ENCODE results near the gene BACH1.

The BACH1 gene

DNA sequence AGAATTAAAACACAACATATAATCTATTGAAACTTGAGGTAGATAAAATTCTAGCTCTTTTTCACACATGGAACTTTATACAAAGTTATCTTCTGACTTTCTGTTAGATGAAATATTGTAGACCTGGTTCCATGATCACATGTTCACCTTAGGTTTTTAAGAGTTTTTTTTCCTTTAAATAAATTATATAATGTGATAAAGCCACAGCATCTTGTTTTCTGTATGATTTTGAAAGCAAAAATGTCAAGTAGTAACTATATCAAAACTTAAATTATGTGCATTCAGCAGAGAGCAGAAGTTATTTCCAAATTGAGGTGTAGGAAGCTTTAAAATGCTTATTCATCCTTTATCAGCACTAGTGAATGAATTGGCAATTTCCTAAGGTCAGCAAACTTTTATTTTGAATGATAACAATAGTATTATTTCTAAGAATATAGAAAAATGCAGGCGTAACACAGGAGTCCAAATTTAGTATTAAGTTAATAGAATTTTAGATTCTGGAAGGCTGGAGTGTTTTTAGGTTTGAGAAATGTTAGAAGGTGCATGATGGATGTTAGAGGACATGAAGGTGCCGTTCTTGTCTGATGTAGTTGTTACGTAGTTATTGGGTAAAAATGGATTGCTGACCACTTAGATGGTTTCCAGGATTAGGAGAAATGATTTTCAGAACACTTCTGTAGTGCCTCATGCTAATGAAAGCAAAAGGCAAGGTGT lies 17.5 kb downstream of the BACH1 start:
- DNase-seq, result no peak

DNA sequence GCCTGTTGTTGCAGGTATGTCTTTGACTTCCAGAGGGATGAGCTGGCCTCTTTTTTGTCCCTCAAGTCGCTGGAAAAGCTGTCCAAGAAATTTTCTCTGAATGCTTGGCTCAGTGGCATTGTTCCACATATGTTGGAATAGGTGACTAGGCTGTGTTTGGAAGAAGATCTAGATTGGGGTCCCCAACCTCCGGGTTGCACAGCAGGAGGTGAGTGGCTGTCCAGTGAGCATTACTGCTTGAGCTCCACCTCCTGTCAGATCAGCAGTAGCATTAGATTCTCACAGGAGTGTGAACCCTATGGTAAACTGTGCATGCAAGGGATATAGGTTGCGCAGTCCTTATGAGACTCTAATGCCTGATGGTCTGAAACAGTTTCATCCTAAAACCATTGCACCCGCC lies 18.1 kb downstream of the BACH1 start:
- DNase-seq, result no peak

DNA sequence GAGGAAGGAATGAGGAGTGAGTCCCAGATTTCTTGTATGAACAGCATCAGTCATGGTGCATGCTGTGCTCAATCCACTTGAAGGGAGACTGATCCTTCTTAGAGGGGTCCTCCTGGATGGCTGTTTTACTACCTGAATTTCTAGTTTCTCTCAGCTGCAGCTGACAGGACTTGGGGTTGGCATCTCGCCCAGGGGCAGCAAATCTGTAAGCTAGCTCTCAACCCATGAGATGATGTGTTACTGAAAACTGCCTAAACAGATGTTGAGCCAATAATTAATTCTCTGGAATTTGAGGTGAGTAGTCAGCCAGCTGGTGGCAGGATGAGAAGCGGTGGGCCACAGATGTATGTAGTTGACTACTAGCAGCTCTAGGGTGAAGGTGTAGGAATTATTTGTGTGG lies 19.6 kb downstream of the BACH1 start:
- DNase-seq, result peak; percentile 21

DNA sequence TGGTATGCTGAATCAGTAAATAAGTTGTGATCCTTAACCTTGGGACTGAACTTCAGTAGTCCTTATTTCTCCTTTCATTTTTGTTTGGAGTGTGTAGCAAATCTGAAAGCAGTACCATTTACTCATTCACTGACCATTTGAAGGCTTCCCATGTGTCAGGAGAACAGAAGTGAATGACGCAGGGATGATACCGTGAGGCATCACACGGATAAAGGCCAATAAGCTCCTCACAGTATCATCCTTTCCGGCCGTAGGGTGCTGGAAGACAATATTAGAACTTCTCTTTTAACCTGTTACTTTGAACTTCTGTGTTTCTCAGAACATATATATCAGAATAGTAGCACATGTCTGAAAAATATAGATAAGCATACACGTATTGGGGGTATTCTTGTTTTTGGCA lies 21.3 kb downstream of the BACH1 start:
- DNase-seq, result no peak

DNA sequence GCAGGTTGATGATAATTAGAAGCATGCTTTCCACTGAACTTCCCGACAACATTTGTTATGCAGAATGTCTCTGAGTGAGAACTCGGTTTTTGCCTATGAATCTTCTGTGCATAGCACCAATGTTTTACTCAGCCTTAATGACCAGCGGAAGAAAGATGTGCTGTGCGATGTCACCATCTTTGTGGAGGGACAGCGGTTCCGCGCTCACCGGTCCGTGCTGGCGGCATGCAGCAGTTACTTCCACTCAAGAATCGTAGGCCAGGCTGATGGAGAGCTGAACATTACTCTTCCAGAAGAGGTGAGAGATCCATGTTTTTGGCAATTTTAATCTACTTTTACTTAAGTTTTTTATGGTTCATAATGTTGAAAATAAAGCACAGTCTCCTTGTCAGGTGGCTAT lies 22.5 kb downstream of the BACH1 start:
- no peak for DNase-seq

DNA sequence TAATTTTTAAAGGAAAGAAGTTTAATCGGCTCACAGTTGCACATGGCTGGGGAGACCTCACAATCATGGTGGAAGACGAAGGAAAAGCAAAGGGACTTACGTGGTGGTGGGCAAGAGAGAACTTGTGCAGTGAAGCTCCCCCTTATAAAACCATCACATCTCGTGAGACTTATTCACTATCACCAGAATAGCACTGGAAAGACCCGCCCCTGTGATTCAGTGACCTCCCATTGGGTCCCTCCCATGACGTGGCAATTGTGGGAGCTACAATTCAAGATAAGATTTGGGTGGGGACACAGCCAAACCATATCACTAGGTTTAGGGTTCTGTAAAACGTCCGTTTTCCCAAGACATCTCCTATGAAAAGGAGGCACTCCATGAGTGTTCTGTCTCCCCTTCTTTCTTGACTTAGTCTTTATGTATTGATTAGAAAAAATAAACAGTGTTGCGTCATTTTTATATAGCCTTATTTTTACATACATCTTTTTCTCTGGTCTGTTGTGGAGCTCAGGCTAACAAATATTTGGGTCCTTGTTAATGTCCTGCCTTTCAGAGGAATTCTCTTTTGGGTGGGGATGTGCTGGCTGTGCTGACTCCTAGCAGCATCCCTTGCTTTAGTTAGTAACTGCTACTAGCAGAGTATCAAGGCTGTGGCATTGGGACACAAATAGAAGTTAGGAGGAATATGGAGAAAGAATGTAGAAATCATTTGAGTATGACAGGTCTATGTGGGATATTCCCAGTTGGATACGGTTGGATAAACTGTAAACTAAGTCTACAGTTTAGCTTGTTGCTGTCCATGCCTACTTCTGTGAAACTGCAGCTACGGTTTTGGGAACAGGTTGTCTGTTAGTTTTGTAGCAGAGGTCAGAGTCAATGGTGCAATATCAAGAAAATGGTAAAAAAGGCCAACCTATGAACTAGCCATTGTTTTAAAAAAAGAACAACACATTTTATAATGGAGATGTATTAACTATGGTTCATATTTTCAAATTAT lies 23.5 kb downstream of the BACH1 start:
- DNase-seq, result no peak

DNA sequence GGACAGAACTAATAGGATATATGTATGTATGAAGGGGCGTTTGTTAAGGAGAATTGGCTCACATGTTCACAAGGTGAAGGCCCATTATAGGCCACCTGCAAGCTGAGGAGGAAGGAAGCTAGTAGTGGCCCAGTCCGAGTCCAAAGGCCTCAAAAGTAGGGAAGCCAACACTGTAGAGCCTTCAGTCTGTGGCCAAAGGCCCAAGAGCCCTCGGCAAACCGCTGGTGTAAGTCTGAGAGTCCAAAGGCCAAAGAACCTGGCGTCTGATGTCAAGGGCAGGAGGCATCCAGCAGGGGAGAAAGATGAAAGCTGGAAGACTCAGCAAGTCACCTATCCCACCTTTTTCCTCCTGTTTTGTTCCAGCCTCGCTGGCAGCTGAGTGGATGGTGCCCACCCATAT lies 24.5 kb downstream of the BACH1 start:
- DNase-seq, result no peak

DNA sequence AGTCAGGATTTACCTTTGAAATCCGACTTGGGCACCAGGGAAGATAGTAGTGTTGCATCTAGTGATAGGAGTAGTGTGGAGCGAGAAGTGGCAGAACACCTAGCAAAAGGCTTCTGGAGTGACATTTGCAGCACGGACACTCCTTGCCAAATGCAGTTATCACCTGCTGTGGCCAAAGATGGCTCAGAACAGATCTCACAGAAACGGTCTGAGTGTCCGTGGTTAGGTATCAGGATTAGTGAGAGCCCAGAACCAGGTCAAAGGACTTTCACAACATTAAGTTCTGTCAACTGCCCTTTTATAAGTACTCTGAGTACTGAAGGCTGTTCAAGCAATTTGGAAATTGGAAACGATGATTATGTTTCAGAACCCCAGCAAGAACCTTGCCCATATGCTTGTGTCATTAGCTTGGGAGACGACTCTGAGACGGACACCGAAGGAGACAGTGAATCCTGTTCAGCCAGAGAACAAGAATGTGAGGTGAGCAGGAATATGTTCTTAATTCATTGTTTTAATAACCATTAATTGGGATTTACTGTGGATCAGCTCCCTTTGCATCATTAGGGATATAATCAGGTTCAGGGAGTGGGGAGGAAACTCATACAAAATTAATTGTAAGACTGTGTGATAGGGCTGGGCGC lies 28.3 kb downstream of the BACH1 start:
- no peak for DNase-seq

DNA sequence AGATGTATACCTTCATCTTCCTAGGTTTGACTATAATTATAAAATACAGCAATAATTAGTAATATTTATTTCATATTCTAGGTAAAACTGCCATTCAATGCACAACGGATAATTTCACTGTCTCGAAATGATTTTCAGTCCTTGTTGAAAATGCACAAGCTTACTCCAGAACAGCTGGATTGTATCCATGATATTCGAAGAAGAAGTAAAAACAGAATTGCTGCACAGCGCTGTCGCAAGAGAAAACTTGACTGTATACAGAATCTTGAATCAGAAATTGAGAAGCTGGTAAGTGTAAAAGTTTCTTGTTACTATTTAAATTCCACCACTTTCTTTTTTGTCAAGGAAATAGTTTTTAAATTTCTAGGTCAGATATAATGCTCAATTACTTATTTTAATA lies 30.7 kb downstream of the BACH1 start:
- no peak for DNase-seq

DNA sequence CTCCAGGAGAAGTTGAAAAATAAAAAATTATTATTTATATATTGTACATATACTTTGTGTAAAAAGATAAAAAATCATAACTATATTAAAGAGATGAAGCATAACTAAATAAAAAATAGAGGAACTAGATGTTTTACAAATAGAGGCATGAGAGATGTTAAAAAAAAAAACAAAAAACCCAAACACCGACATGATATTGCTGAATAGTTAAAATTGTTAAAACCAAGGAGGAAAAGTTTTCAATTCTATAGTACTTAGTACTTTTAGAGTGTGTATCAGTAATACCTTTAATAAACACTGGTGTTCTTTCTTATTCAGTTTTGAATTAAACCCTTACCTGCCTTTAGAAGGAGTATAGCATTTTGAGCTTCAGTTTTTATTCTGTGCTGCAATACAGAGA lies 32.1 kb downstream of the BACH1 start:
- DNase-seq, result no peak

DNA sequence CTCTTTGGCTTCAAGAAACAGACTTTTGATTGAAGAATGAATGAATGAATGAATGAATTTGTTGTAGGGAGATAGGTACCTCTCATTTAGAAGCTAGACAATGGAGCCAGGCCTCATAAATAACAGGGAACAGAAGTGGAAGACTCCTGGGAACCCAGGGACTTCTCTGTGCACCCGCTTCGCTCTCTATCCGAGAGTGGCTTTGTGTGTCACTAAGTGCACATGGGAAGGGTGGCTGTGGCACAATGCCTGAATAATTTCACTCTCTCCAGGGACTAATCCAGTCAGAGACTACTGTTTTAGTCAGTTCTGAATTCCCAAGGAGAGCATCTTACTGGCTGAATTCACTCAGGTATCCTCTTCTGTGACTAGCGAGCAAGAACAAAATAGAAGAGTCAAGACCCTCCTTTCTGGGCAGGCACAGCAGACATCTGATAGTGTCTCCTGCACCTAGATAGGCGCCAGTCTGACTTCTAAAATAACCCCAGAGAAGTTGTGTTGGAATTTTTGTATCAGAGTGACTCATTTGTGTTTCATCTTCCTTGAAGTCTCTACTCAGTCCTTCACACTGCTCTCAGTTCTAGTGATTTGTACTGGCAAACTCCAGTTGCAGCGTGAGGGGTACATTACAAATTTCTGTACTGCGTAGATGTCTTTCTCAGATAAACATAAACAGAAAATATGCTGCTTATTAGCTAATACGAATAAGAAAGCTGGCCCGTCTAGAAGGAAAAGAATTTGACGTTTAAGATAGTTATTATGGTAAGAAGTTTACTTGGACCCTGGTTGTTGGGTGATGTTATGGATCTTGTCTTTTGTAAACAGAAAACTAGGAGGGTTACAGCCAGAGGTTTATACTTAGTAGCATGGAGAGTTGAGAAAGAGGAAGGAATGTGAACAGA lies 34.0 kb downstream of the BACH1 start:
- no peak for DNase-seq

DNA sequence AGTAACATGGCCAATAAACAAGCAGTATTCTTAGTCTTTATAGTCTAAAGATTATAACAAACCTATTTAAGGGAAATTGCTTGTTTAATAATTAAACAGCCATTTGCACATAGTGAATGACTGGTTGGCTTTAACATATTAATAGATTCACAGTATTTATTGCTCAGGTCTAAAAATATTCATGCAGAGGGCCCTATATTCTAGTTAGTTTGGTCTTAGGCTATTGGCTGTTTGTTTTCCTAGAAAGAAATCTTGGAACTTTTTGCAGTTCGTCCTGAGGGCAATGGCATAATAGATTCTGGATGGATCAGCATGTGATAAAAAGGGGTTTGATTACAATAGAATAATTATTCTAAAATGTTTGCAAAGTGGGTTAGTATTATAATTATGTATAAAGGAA lies 34.7 kb downstream of the BACH1 start:
- no peak for DNase-seq

DNA sequence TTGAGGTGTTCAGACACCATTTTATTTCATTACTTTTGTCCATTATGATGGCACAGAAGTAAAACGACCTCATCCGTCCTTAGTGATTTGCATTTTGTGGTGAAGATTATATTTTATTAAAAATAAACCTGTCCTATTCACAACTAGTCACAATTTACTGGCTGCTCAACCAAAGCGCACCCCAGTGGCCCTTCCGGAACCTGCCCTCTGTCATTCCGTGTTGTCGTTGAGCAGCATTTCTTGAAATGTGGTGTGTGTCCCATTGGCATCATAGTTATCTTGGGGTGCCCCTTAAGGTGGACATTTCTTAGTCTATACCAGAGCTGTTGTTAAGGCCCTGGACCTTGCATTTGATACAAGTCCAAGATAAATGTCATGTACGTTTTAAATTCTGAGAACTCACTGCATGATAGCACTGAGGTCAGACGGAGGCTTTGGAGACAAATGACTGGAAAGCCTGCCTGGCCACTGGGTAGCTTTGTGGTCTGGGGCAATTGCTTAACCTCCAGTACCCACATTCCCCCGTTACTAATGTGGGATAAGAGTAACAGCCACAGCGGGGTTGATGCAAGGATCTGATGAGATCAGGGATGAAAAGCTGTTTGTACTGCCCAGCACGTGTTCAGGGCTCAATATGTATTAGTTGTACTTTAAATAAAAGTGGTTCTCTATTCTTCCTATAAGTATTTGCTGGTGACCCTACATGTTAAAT lies 36.2 kb downstream of the BACH1 start:
- no peak for DNase-seq

DNA sequence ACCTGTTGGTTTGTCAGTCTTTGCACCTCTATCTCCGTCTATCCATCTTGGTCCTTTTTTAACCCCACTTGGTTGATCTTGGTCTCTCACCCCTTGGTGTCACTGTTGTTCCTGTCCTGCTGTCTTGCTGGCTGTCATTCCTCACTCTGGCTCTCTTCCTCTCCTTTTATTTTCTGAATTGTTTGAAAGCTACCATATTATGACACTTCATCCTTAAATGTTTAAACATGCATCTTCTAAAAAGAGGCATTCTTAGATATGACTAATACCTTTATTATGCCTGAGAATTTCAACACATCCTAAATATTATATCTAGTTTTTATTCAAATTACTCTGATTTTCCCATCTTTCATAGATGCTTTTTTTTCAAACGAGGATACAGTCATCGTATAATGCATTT lies 37.0 kb downstream of the BACH1 start:
- DNase-seq, result no peak

DNA sequence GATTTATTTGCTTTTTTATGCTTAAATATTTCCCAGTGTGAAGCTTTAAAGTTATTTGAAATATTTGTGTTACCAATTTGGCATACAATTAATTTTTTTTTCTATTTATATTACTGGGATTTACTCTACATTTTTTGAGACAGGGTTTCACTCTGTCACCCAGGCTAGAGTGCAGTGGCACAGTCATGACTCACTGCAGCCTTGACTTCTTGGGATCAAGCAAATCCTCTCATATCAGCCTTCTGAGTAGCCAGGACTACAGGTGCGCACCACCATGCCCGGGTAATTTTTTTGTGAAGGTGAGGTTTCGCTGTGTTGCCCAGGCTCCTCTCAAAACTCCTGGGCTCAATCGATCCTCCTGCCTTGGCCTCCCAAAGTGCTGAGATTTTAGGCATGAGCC lies 39.5 kb downstream of the BACH1 start:
- no peak for DNase-seq

DNA sequence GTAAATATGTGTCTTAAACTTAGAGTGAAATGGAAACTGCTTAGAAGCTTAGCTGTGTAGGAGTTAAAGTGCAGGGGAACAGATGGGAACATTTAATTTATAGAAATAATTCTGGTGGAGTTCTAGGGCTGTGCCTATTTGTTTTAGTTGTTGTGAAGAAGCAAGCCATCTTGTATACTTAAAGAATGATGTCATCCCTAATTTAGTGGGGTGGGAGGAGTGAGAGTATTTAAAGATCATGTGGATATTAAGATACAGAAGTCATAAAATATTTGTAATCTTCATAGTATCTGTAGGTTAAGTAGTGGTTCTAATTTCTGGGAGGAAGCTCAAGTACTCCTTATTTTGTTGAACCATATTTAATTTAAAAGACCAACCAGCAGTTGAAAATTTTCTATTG lies 41.5 kb downstream of the BACH1 start:
- DNase-seq, result no peak

DNA sequence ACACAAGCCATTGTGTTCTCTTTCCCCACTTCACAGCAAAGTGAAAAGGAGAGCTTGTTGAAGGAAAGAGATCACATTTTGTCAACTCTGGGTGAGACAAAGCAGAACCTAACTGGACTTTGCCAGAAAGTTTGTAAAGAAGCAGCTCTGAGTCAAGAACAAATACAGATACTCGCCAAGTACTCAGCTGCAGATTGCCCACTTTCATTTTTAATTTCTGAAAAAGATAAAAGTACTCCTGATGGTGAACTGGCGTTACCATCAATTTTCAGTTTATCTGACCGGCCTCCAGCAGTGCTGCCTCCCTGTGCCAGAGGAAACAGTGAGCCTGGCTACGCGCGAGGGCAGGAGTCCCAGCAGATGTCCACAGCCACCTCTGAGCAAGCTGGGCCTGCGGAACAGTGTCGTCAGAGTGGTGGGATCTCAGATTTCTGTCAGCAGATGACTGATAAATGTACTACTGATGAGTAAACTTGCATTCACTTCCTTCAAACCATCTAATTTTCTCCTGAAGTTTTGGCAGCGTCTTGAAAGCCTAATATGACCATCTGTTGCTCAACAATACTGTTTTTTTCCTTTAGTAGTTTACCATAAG lies 43.7 kb downstream of the BACH1 start:
- DNase-seq, result no peak

DNA sequence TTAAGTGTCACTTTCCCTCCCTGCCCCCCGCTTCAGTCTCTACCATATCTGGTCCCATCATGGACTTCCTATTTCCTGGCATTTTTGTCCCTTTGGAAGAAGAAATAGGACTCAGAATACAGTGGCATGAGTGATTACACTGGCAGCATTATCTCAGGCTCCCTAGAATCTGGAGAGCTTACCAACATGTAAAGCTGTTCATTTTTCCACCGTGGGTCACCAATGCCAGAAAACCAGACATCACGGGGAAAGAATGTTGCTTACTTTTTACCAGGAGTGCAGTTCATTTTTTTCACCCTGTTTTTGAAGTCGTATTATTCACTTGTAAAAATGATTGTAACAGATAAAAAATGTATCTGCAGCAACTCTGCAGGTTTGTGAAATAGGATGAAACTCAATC lies 44.8 kb downstream of the BACH1 start:
- no peak for DNase-seq

DNA sequence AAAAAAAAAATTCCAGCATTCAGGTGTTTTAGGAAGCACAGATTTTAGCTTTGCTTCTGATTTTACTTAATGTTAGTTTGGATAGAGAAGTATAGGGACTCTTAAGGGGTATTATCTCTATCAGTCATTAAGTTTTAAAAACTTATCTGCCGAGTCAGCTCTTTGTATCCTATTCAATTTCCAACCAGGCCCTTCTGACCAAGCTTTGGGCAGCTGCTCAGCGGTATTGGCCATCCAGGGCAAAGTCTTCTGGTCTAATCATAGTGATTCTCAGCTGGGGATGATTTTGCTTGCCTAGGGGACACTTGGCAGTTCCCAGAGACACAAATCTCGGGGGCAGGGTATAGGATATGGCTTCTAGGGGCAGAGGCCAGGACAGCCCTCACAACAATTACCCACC lies 47.6 kb downstream of the BACH1 start:
- no peak for DNase-seq

DNA sequence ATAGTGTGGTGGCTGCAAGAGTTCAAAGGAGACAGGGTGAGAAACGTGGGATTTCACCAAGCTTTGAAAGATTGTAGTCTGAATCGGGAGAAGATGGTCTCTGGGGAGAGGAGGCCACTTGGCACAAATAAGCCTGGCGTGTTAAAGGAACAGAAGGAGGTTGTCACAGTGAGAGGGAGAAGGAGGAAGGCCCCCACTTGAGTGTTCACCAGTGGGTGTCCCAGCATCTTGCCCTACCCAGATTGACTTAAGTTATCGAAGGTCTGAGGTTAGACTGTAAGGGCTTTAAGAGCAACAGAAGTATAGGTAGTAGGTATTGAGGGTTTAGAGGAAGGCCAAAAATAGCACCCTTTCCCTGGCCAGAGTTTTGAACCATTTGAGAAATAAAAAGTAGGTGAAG lies 48.0 kb downstream of the BACH1 start:
- no peak for DNase-seq

DNA sequence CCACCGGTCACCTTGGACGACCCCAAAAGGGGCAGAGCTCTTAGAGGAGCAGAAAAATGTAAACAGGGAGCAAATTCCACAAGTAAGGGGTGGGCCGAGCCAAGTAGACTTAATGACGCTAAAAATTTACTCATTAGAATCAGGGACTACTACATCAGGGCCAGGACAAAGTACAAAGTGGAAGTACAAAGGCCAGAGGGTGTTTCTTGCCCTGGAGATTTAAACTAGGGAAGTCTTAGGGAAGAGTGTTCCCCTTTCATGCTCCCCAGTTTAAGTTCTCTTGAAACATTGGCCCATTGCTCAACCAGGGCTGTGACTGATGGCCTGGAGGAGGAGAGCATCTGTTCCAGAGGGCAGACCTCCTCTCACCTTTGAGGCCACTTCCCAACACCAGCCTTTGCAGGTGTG lies 48.6 kb downstream of the BACH1 start:
- DNase-seq, result no peak

DNA sequence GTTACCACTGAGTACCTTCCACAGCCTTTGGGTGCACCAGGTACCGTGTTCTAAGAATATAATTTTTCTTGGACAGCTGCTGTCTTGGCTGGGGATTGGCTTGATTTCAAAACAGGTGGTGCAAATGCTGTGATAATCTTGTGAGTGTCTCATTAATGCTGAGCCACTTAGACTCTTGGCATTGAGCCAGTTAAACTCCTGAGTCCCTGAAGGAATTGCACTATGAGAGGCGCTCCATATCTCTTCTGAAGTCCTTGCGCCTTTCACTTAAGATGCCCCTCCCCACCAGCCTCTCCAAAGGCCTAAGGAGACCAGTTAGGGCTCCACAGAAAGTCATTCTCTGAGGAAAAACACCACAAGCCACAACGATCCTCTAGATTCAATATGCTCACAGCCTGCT lies 51.0 kb downstream of the BACH1 start:
- peak; percentile 8 for DNase-seq

Measured in NCI-H1105 (cell line).